GM18909 (cell line): ENCODE results near the gene RAB14.

ENCODE experiments used
- ATAC-seq: cut with Tn5 transposase; IDR thresholded peaks from one replicate; pipeline ENCODE4 v1.9.1; 2021; ENCODE audit warnings: mild to moderate bottlenecking; ENCODE audit not compliant: unreplicated experiment, poor library complexity

RAB14 gene

GRCh38 chr9:121201738-121202533 is at the start of gene RAB14:
RAB14 (minus strand) TSS chr9:121201869; CDS start chr9:121193412, 8,457 bp downstream.
- ATAC-seq = peak; percentile 84

GRCh38 chr9:121249563-121249962 is 47.9 kb upstream of the RAB14 start:
- no peak for ATAC-seq

GRCh38 chr9:121246821-121247561 is 45.3 kb upstream of the RAB14 start:
- no peak for ATAC-seq

- ATAC-seq = no peak
These were observed 41.3 kb upstream of the RAB14 start for GRCh38 chr9:121242959-121243346.

GRCh38 chr9:121242219-121242958 is 40.7 kb upstream of the RAB14 start:
- no peak for ATAC-seq

GRCh38 chr9:121240472-121241135 is 38.9 kb upstream of the RAB14 start:
- no peak for ATAC-seq

- no peak for ATAC-seq
These were observed 38.2 kb upstream of the RAB14 start for GRCh38 chr9:121239851-121240250.

GRCh38 chr9:121239071-121239470 is 37.4 kb upstream of the RAB14 start:
- ATAC-seq = no peak

- ATAC-seq = no peak
These were observed 36.2 kb upstream of the RAB14 start for GRCh38 chr9:121237916-121238315.

GRCh38 chr9:121235512-121235911 is 33.8 kb upstream of the RAB14 start:
- no peak for ATAC-seq

- ATAC-seq = no peak
These were observed 33.1 kb upstream of the RAB14 start for GRCh38 chr9:121234832-121235161.

- ATAC-seq = no peak
These were observed 32.5 kb upstream of the RAB14 start for GRCh38 chr9:121233906-121234831.

- ATAC-seq = no peak
These were observed 30.6 kb upstream of the RAB14 start for GRCh38 chr9:121232251-121232650.

- ATAC-seq = no peak
These were observed 28.6 kb upstream of the RAB14 start for GRCh38 chr9:121230256-121230655.

GRCh38 chr9:121227862-121228261 is 26.2 kb upstream of the RAB14 start:
- no peak for ATAC-seq

GRCh38 chr9:121226175-121226574 is 24.5 kb upstream of the RAB14 start:
- ATAC-seq = no peak

GRCh38 chr9:121225240-121225639 is 23.6 kb upstream of the RAB14 start:
- ATAC-seq = no peak

GRCh38 chr9:121222524-121223171 is 21.0 kb upstream of the RAB14 start:
- ATAC-seq = no peak

GRCh38 chr9:121221664-121222055 is 20.0 kb upstream of the RAB14 start:
- no peak for ATAC-seq
